ENCODE measurements around the gene CLDN24. TPM values are rescaled to one million over a fixed set of nuclear protein-coding genes. Genes with fewer than 3 reads are reported as not detected.

Gene CLDN24
- total RNA-seq, 1 experiment from 2014 or later, result not detected

- H4K20me1 ChIP-seq (ENCODE audit: insufficient read depth), result no peaks in the 10 kb centered on the region
- no peak overlapping the region for H2AFZ ChIP-seq (ENCODE audit: low read depth, low read length, poor library complexity, severe bottlenecking)
- no peaks in the 10 kb centered on the region for H3K27me3 ChIP-seq (ENCODE audit: insufficient read depth, low read length)
- ATAC-seq (no peak), DNase-seq (ENCODE audit: low read depth, low spot score) (no peak)
- H3K4me2 ChIP-seq (ENCODE audit: low read length), result no peak overlapping the region
- ChIA-PET RAD21 (ENCODE audit: low non-redundant PET in 1 of 2, low total read pairs in 2 of 2, uncharacterized antibody in 2 of 2, unreplicated experiment in 2 of 2) (no interaction called here), POLR2A (no interaction called here), CTCF (no interaction called here)
- no peak overlapping the region for H3K27ac ChIP-seq (ENCODE audit: low read depth, low read length)
- intact Hi-C loops (cut with micrococcal nuclease), result no loop called here
- H3K79me2 ChIP-seq (ENCODE audit: insufficient read depth, low read length), result no peaks in the 10 kb centered on the region
- TF ChIP-seq EZH2phosphoT487 (IDR thresholded peaks at IDR 0.05; ENCODE audit: borderline replicate concordance), result no peak
- TF ChIP-seq RAD21 (IDR thresholded peaks at IDR 0.05; ENCODE audit: low read depth), result no peak
- no peak for TF ChIP-seq EZH2 (IDR thresholded peaks at IDR 0.05)
- H3K9ac ChIP-seq (ENCODE audit: low read length), result no peak overlapping the region
- H3K4me3 ChIP-seq (replicated peaks in 1 of 2; ENCODE audit: low read depth in 1 of 2, low read length in 2 of 2), result no peak overlapping the region
- peaks cover 11 to 37% of the 10 kb centered on the region in 2 experiments; a peak in 3 of 4 replicates for H3K36me3 ChIP-seq (ENCODE audit: control insufficient read depth in 1 of 2, insufficient read depth in 2 of 2, low read length in 2 of 2)
- H3K4me1 ChIP-seq (ENCODE audit: control insufficient read depth in 1 of 2, insufficient read depth in 2 of 2, low read length in 2 of 2), result no peaks in the 10 kb centered on the region
- no peaks in the 10 kb centered on the region for H3K9me3 ChIP-seq (ENCODE audit: control insufficient read depth in 1 of 2, insufficient read depth in 1 of 2, low read depth in 1 of 2, low read length in 2 of 2)
- H3K9me2 ChIP-seq (ENCODE audit: insufficient read depth), result no peaks in the 10 kb centered on the region
- no TSS peak for BruUV-seq (replicated peaks)
These were observed 34.5 kb downstream of the CLDN24 start for GRCh38 chr4:183287677-183288076.

GRCh38 chr4:183287309-183287659 lies 34.9 kb downstream of the CLDN24 start:
- no peak overlapping the region for H2AFZ ChIP-seq (ENCODE audit: low read depth, low read length, poor library complexity, severe bottlenecking)
- no peak for ATAC-seq
- peaks cover 11 to 39% of the 10 kb centered on the region in 2 experiments; a peak in 3 of 4 replicates for H3K36me3 ChIP-seq (ENCODE audit: control insufficient read depth in 1 of 2, insufficient read depth in 2 of 2, low read length in 2 of 2)
- no peak overlapping the region for H3K4me2 ChIP-seq (ENCODE audit: low read length)
- ChIA-PET RAD21 (ENCODE audit: low non-redundant PET in 1 of 2, low total read pairs in 2 of 2, uncharacterized antibody in 2 of 2, unreplicated experiment in 2 of 2) (no interaction called here), CTCF (no interaction called here), POLR2A (no interaction called here)
- no peak for TF ChIP-seq SIN3A (IDR thresholded peaks at IDR 0.05; ENCODE audit: low read depth)
- TF ChIP-seq SRF (IDR thresholded peaks at IDR 0.05; ENCODE audit: low read depth), result no peak
- H3K9ac ChIP-seq (ENCODE audit: low read length), result no peak overlapping the region
- H4K20me1 ChIP-seq (ENCODE audit: insufficient read depth), result no peaks in the 10 kb centered on the region
- intact Hi-C loops (cut with micrococcal nuclease), result no loop called here
- no peak overlapping the region for H3K27ac ChIP-seq (ENCODE audit: low read depth, low read length)
- no peaks in the 10 kb centered on the region for H3K4me1 ChIP-seq (ENCODE audit: control insufficient read depth in 1 of 2, insufficient read depth in 2 of 2, low read length in 2 of 2)
- BruUV-seq (replicated peaks), result no TSS peak
- no peaks in the 10 kb centered on the region for H3K9me3 ChIP-seq (ENCODE audit: control insufficient read depth in 1 of 2, insufficient read depth in 1 of 2, low read depth in 1 of 2, low read length in 2 of 2)
- no peaks in the 10 kb centered on the region for H3K79me2 ChIP-seq (ENCODE audit: insufficient read depth, low read length)
- no peak overlapping the region for H3K4me3 ChIP-seq (replicated peaks in 1 of 2; ENCODE audit: low read depth in 1 of 2, low read length in 2 of 2)
- no peak for DNase-seq (ENCODE audit: low read depth, low spot score)
- H3K27me3 ChIP-seq (ENCODE audit: insufficient read depth, low read length), result no peaks in the 10 kb centered on the region
- no peaks in the 10 kb centered on the region for H3K9me2 ChIP-seq (ENCODE audit: insufficient read depth)
